H9 (cell line): ENCODE results near the gene DPP6. TPM values are rescaled to one million over a fixed set of nuclear protein-coding genes. Genes with fewer than 3 reads are reported as not detected.

Source experiments
- DNase-seq: peaks from one replicate; pipeline ENCODE4 v3.0.0-alpha.2; 2017
- H2AFZ ChIP-seq: one replicate; pipeline ENCODE4 v1.6.1; 2013; ENCODE audit warnings: mild to moderate bottlenecking, low read length, control low read depth, moderate library complexity
- H2AK5ac ChIP-seq: 2 replicates; pipeline ENCODE4 v1.6.1; 2013; ENCODE audit warnings: low read length, control low read depth, mixed read lengths; ENCODE audit not compliant: insufficient read length
- H2BK120ac ChIP-seq: one replicate; pipeline ENCODE4 v1.6.1; 2013; ENCODE audit warnings: low read depth, mild to moderate bottlenecking, low read length, control low read depth, inconsistent platforms; ENCODE audit not compliant: poor library complexity, severe bottlenecking
- H2BK12ac ChIP-seq: 2 replicates; pipeline ENCODE4 v1.6.1; 2013; ENCODE audit warnings: low read length, control low read depth, mixed read lengths, low read depth; ENCODE audit not compliant: insufficient read length
- H2BK15ac ChIP-seq: 2 replicates; pipeline ENCODE4 v1.6.1; 2013; ENCODE audit warnings: low read depth, low read length, control low read depth
- H2BK20ac ChIP-seq: one replicate; pipeline ENCODE4 v1.6.1; 2013; ENCODE audit warnings: low read depth, mild to moderate bottlenecking, low read length, control low read depth, inconsistent platforms; ENCODE audit not compliant: poor library complexity, severe bottlenecking
- H2BK5ac ChIP-seq: 2 replicates; pipeline ENCODE4 v1.6.1; 2013; ENCODE audit warnings: low read length, control low read depth, mixed read lengths; ENCODE audit not compliant: insufficient read length
- H3K14ac ChIP-seq: 2 replicates; pipeline ENCODE4 v1.6.1; 2013; ENCODE audit warnings: low read length, control low read depth; ENCODE audit not compliant: insufficient read depth
- H3K18ac ChIP-seq: 2 replicates; pipeline ENCODE4 v1.6.1; 2013; ENCODE audit warnings: low read depth, mild to moderate bottlenecking, mixed read lengths, low read length, control low read depth; ENCODE audit not compliant: insufficient read length
- H3K23ac ChIP-seq: 2 replicates; pipeline ENCODE4 v1.6.1; 2013; ENCODE audit warnings: low read length, control low read depth, mixed read lengths, low read depth; ENCODE audit not compliant: insufficient read length
- H3K23me2 ChIP-seq: 2 replicates; pipeline ENCODE4 v1.6.1; 2013; ENCODE audit warnings: low read depth, mild to moderate bottlenecking, mixed read lengths, low read length, control low read depth; ENCODE audit not compliant: insufficient read length, poor library complexity, severe bottlenecking
- H3K27ac ChIP-seq: 2 replicates; pipeline ENCODE4 v1.5.1; 2013; ENCODE audit warnings: low read length, control low read depth, mixed read lengths, low read depth; ENCODE audit not compliant: insufficient read length
- H3K27me3 ChIP-seq: 2 replicates; pipeline ENCODE4 v1.6.1; 2013; ENCODE audit warnings: low read length, control low read depth, inconsistent platforms; ENCODE audit not compliant: insufficient read depth
- H3K4ac ChIP-seq: 2 replicates; pipeline ENCODE4 v1.6.1; 2013; ENCODE audit warnings: low read depth, mild to moderate bottlenecking, control low read depth, inconsistent platforms, low read length, moderate library complexity
- H3K4me1 ChIP-seq: 2 replicates; pipeline ENCODE4 v1.6.1; 2013; ENCODE audit warnings: low read length, control low read depth, inconsistent platforms; ENCODE audit not compliant: insufficient read depth
- H3K4me2 ChIP-seq: 2 replicates; pipeline ENCODE4 v1.6.1; 2013; ENCODE audit warnings: low read length, control low read depth, mixed read lengths; ENCODE audit not compliant: insufficient read length, insufficient read depth
- H3K56ac ChIP-seq: 2 replicates; pipeline ENCODE4 v1.6.1; 2013; ENCODE audit warnings: low read depth, mild to moderate bottlenecking, mixed read lengths, low read length, control low read depth; ENCODE audit not compliant: insufficient read length
- H3K79me1 ChIP-seq: 2 replicates; pipeline ENCODE4 v1.6.1; 2013; ENCODE audit warnings: low read depth, mild to moderate bottlenecking, moderate library complexity, low read length, control low read depth, inconsistent platforms; ENCODE audit not compliant: insufficient read depth, poor library complexity, severe bottlenecking
- H3K79me2 ChIP-seq: 2 replicates; pipeline ENCODE4 v1.6.1; 2013; ENCODE audit warnings: low read length, control low read depth, inconsistent platforms; ENCODE audit not compliant: insufficient read depth
- H3K9ac ChIP-seq: 2 replicates; pipeline ENCODE4 v1.6.1; 2013; ENCODE audit warnings: low read length, control low read depth, mixed read lengths; ENCODE audit not compliant: insufficient read length; ENCODE audit errors: extremely low read depth
- H3K9me3 ChIP-seq: one replicate; pipeline ENCODE4 v1.6.1; 2013; ENCODE audit warnings: low read depth, low read length, inconsistent platforms; ENCODE audit not compliant: control insufficient read depth
- H3T11ph ChIP-seq: one replicate; pipeline ENCODE4 v1.6.1; 2013; ENCODE audit warnings: mild to moderate bottlenecking, low read length, control low read depth, inconsistent platforms
- H4K20me1 ChIP-seq: one replicate; pipeline ENCODE4 v1.6.1; 2013; ENCODE audit not compliant: control insufficient read depth, insufficient read length, insufficient read depth
- H4K5ac ChIP-seq: 2 replicates; pipeline ENCODE4 v1.6.1; 2013; ENCODE audit warnings: low read depth, mild to moderate bottlenecking, mixed read lengths, low read length, control low read depth; ENCODE audit not compliant: insufficient read length
- H4K8ac ChIP-seq: replicated peaks from 2 replicates; pipeline ENCODE4 v1.6.1; 2013; ENCODE audit warnings: low read length, control low read depth, mixed read lengths, low read depth; ENCODE audit not compliant: insufficient read length
- H4K91ac ChIP-seq: 2 replicates; pipeline ENCODE4 v1.6.1; 2013; ENCODE audit warnings: low read depth, mild to moderate bottlenecking, moderate library complexity, mixed read lengths, low read length, control low read depth; ENCODE audit not compliant: insufficient read length
- H3K27ac Mint-ChIP-seq, 3 experiments: 2 replicates in 2 of 3; 3 replicates in 1 of 3; pipeline ENCODE4 v1.8.0; 2020 to 2021; ENCODE audit warnings: mixed read lengths in 3 of 3, mild to moderate bottlenecking in 1 of 3, moderate library complexity in 1 of 3
- H3K27me3 Mint-ChIP-seq: 2 replicates; pipeline ENCODE4 v1.8.0; 2021; ENCODE audit warnings: low read depth, mild to moderate bottlenecking, moderate library complexity, mixed read lengths
- H3K36me3 Mint-ChIP-seq, 3 experiments: 2 replicates in 2 of 3; 3 replicates in 1 of 3; pipeline ENCODE4 v1.8.0; 2020 to 2021; ENCODE audit warnings: low read depth in 3 of 3, mixed read lengths in 3 of 3; ENCODE audit not compliant: insufficient read depth in 1 of 3
- H3K4me1 Mint-ChIP-seq, 2 experiments: 2 replicates each; pipeline ENCODE4 v1.8.0; 2020; ENCODE audit warnings: mixed read lengths in 2 of 2
- H3K4me3 Mint-ChIP-seq, 2 experiments: 2 replicates in 1 of 2; 3 replicates in 1 of 2; pipeline ENCODE4 v1.8.0; 2020 to 2021; ENCODE audit warnings: mild to moderate bottlenecking in 2 of 2, mixed read lengths in 2 of 2, moderate library complexity in 1 of 2
- H3K9me3 Mint-ChIP-seq, 2 experiments: 2 replicates in 1 of 2; 3 replicates in 1 of 2; pipeline ENCODE4 v1.8.0; 2020; ENCODE audit warnings: mild to moderate bottlenecking in 2 of 2, mixed read lengths in 2 of 2, moderate library complexity in 1 of 2
- WGBS: extraction: QIAGEN DNeasy Blood & Tissue Kit; methylation state at CpG from one replicate; pipeline ENCODE4 v1.1.7; 2013; ENCODE audit warnings: missing lambda C conversion rate, low lambda C conversion rate, mixed read lengths; ENCODE audit not compliant: insufficient read length; ENCODE audit errors: extremely low coverage; 5-methylcytosine and 5-hydroxymethylcytosine counted together
- total RNA-seq: library from RNA; stranded (reverse); gene quantifications from 2 replicates; pipeline ENCODE4 v1.2.1, GENCODE V29; 2021
- TF ChIP-seq, protein P1 (sequence below): fragments of 200-600 bp; sonication (generic); conservative IDR thresholded peaks from 3 replicates; pipeline ENCODE4 v1.8.0; 2021; ENCODE audit warnings: antibody characterized with exemption, mild to moderate bottlenecking

The DPP6 gene
- total RNA-seq, 1 experiment from 2014 or later = 4.5 TPM

- Mint-ChIP-seq H3K27ac (no peak overlapping the region), H3K4me1 (peaks cover 13 to 17% of the 10 kb centered on the region in 2 experiments), H3K9me3 (no peaks in the 10 kb centered on the region; a peak in 1 of 5 replicates), H3K36me3 (no peaks in the 10 kb centered on the region), H3K4me3 (no peak overlapping the region), H3K27me3 (0 out of 2 replicates have a peak, but pooled peaks cover 2% of the 10 kb centered on the region)
- Histone ChIP-seq H3K79me1 (no peaks in the 10 kb centered on the region), H2AK5ac (no peak overlapping the region), H3K9me3 (no peaks in the 10 kb centered on the region), H3T11ph (no peak overlapping the region), H3K27me3 (no peaks in the 10 kb centered on the region), H4K5ac (no peak overlapping the region), H2BK120ac (no peak overlapping the region), H2BK12ac (no peak overlapping the region), H3K23me2 (no peaks in the 10 kb centered on the region), H3K4me2 (no peak overlapping the region), H4K20me1 (no peaks in the 10 kb centered on the region), H2BK5ac (no peak overlapping the region), H4K91ac (no peak overlapping the region), H3K56ac (no peak overlapping the region), H2BK15ac (no peak overlapping the region), H3K14ac (no peak overlapping the region), H3K4me1 (peaks cover 2% of the 10 kb centered on the region; the same call in 1 of the 2 replicates), H3K23ac (no peak overlapping the region), H3K4ac (no peak overlapping the region), H3K9ac (no peak overlapping the region), H3K79me2 (no peaks in the 10 kb centered on the region), H3K27ac (no peak overlapping the region), H3K18ac (no peak overlapping the region), H2AFZ (no peak overlapping the region), H4K8ac (no peak overlapping the region), H2BK20ac (no peak overlapping the region)
- TF ChIP-seq, protein P1, sequence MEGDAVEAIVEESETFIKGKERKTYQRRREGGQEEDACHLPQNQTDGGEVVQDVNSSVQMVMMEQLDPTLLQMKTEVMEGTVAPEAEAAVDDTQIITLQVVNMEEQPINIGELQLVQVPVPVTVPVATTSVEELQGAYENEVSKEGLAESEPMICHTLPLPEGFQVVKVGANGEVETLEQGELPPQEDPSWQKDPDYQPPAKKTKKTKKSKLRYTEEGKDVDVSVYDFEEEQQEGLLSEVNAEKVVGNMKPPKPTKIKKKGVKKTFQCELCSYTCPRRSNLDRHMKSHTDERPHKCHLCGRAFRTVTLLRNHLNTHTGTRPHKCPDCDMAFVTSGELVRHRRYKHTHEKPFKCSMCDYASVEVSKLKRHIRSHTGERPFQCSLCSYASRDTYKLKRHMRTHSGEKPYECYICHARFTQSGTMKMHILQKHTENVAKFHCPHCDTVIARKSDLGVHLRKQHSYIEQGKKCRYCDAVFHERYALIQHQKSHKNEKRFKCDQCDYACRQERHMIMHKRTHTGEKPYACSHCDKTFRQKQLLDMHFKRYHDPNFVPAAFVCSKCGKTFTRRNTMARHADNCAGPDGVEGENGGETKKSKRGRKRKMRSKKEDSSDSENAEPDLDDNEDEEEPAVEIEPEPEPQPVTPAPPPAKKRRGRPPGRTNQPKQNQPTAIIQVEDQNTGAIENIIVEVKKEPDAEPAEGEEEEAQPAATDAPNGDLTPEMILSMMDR = no peak
- DNase-seq = no peak
- WGBS = no CpG with 5 or more reads among the region's 3 CpGs
These were observed 274.2 kb downstream of the DPP6 start for GRCh38 chr7:154326421-154326820.
